ENCODE data around the gene DNER. TPM values are rescaled to one million over a fixed set of nuclear protein-coding genes. Genes with fewer than 3 reads are reported as not detected.

The DNER gene
- polyA plus RNA-seq, 3 donors, result 0.12 to 0.20 (median 0.16) TPM

GRCh38 chr2:229719926-229720647 is 5.7 kb upstream of the DNER start:
- Mint-ChIP-seq H3K36me3 (no peaks in the 10 kb centered on the region), H3K4me3 (no peak overlapping the region), H3K4me1 (peaks cover 5% of the 10 kb centered on the region), H3K27me3 (ENCODE audit: low read depth in 3 of 3) (peaks cover 25 to 40% (median 36%) of the 10 kb centered on the region in 3 donors), H3K9me3 (peaks cover 0 to 11% (median 3%) of the 10 kb centered on the region in 7 donors), H3K27ac (no peak overlapping the region)
- Histone ChIP-seq H3K79me2 (ENCODE audit: insufficient read depth, low read length) (no peaks in the 10 kb centered on the region), H3K4me1 (ENCODE audit: control insufficient read depth in 1 of 2, insufficient read depth in 2 of 2, low read length in 2 of 2) (peaks cover 0 to under 1% of the 10 kb centered on the region in 2 donors), H4K20me1 (ENCODE audit: insufficient read depth, low read length) (no peaks in the 10 kb centered on the region), H3K36me3 (replicated peaks in 1 of 2; ENCODE audit: control insufficient read depth in 1 of 2, insufficient read depth in 2 of 2, low read length in 2 of 2) (no peaks in the 10 kb centered on the region), H3K27me3 (ENCODE audit: control insufficient read depth in 2 of 2, insufficient read depth in 2 of 2, low read length in 2 of 2) (peaks cover 28 to 49% of the 10 kb centered on the region in 2 donors), H3K27ac (ENCODE audit: low read depth in 1 of 2, low read length in 2 of 2) (no peak overlapping the region), H2AFZ (ENCODE audit: insufficient read depth, low read depth, low read length, poor library complexity, severe bottlenecking) (no peak overlapping the region), H3K4me3 (replicated peaks in 1 of 3; ENCODE audit: low read depth in 2 of 3, low read length in 3 of 3) (no peak overlapping the region), H3K4me2 (replicated peaks; ENCODE audit: extremely low read depth, low read length, poor library complexity, severe bottlenecking) (no peak overlapping the region), H3K9me3 (replicated peaks in 1 of 2; ENCODE audit: control insufficient read depth in 1 of 2, insufficient read depth in 1 of 2, low read length in 2 of 2) (no peaks in the 10 kb centered on the region), H3K9ac (ENCODE audit: insufficient read depth, low read length, poor library complexity, severe bottlenecking) (no peak overlapping the region)
- TF ChIP-seq CTCF (IDR thresholded peaks at IDR 0.05), result no peak
- no CpG with 5 or more reads among the region's 3 CpGs for WGBS (ENCODE audit: insufficient coverage)
- intact Hi-C loops (cut with micrococcal nuclease), result no loop called here
- DNase-seq, result no peak

GRCh38 chr2:229718057-229718456 is 3.7 kb upstream of the DNER start:
- H3K4me3 ChIP-seq (replicated peaks in 1 of 3; ENCODE audit: low read depth in 2 of 3, low read length in 3 of 3), result no peak overlapping the region
- Mint-ChIP-seq H3K4me3 (peak overlapping the region in 1 of 2 donors; percentile 46), H3K9me3 (peaks cover 0 to 10% (median 2%) of the 10 kb centered on the region in 7 donors), H3K36me3 (peaks cover 0 to 2% of the 10 kb centered on the region in 2 donors), H3K4me1 (peaks cover 6% of the 10 kb centered on the region), H3K27ac (no peak overlapping the region), H3K27me3 (ENCODE audit: low read depth in 3 of 3) (peaks cover 30 to 54% (median 53%) of the 10 kb centered on the region in 3 donors)
- DNase-seq, result no peak
- no peak overlapping the region for H2AFZ ChIP-seq (ENCODE audit: insufficient read depth, low read depth, low read length, poor library complexity, severe bottlenecking)
- peaks cover 41 to 65% of the 10 kb centered on the region in 2 donors for H3K27me3 ChIP-seq (ENCODE audit: control insufficient read depth in 2 of 2, insufficient read depth in 2 of 2, low read length in 2 of 2)
- no peak for TF ChIP-seq CTCF (IDR thresholded peaks at IDR 0.05)
- H3K9ac ChIP-seq (ENCODE audit: insufficient read depth, low read length, poor library complexity, severe bottlenecking), result no peak overlapping the region
- H3K36me3 ChIP-seq (replicated peaks in 1 of 2; ENCODE audit: control insufficient read depth in 1 of 2, insufficient read depth in 2 of 2, low read length in 2 of 2), result no peaks in the 10 kb centered on the region
- no peak overlapping the region for H3K4me2 ChIP-seq (replicated peaks; ENCODE audit: extremely low read depth, low read length, poor library complexity, severe bottlenecking)
- peaks cover 0 to 5% of the 10 kb centered on the region in 2 donors for H3K9me3 ChIP-seq (replicated peaks in 1 of 2; ENCODE audit: control insufficient read depth in 1 of 2, insufficient read depth in 1 of 2, low read length in 2 of 2)
- H3K27ac ChIP-seq (ENCODE audit: low read depth in 1 of 2, low read length in 2 of 2), result no peak overlapping the region
- H3K79me2 ChIP-seq (ENCODE audit: insufficient read depth, low read length), result no peaks in the 10 kb centered on the region
- no peaks in the 10 kb centered on the region for H4K20me1 ChIP-seq (ENCODE audit: insufficient read depth, low read length)
- WGBS (ENCODE audit: insufficient coverage), result no CpG with 5 or more reads among the region's 2 CpGs
- H3K4me1 ChIP-seq (ENCODE audit: control insufficient read depth in 1 of 2, insufficient read depth in 2 of 2, low read length in 2 of 2), result peaks cover 2 to 5% of the 10 kb centered on the region in 2 donors
- intact Hi-C loops (cut with micrococcal nuclease), result no loop called here
